ENCODE measurements around the gene CBLN3.

GRCh38 chr14:24443053-24443665 lies 13.7 kb upstream of the CBLN3 start:
- TF ChIP-seq CTCF (IDR thresholded peaks at IDR 0.05) (no peak), REST (IDR thresholded peaks at IDR 0.05; ENCODE audit: insufficient read depth in 1 of 2, low read depth in 2 of 2, low read length in 1 of 2) (no peak), SIN3A (IDR thresholded peaks at IDR 0.05; ENCODE audit: borderline replicate concordance, insufficient read depth, low read depth, low read length) (no peak)

Data from Panc1 (cell line).